ENCODE measurements around the gene OGFOD3. TPM values are rescaled to one million over a fixed set of nuclear protein-coding genes. Genes with fewer than 3 reads are reported as not detected.

The OGFOD3 gene
- polyA plus RNA-seq, 1 donor: 23.2 TPM

Other genes starting within 250 kb of the OGFOD3 start
- 73.9 TPM for gene CCDC57, start 205.7 kb downstream of the OGFOD3 start, polyA plus RNA-seq (ENCODE audit: insufficient read length)
- 5.6 TPM for gene SLC16A3, start 189.5 kb downstream of the OGFOD3 start, polyA plus RNA-seq (ENCODE audit: insufficient read length)
- 125 TPM for gene CSNK1D, start 144.9 kb downstream of the OGFOD3 start, polyA plus RNA-seq (ENCODE audit: insufficient read length)
- gene CD7, start 101.0 kb downstream of the OGFOD3 start, polyA plus RNA-seq (ENCODE audit: insufficient read length): 0.18 TPM
- 1.3 TPM for gene SECTM1, start 84.8 kb downstream of the OGFOD3 start, polyA plus RNA-seq (ENCODE audit: insufficient read length)
- gene TEX19, start 59.3 kb downstream of the OGFOD3 start, polyA plus RNA-seq (ENCODE audit: insufficient read length): not detected
- gene UTS2R, start 46.8 kb downstream of the OGFOD3 start, polyA plus RNA-seq (ENCODE audit: insufficient read length): 0.40 TPM
- 29.3 TPM for gene HEXD, start 239 bp downstream of the OGFOD3 start, polyA plus RNA-seq (ENCODE audit: insufficient read length)
- 43.3 TPM for gene CYBC1, start 32.2 kb upstream of the OGFOD3 start, polyA plus RNA-seq (ENCODE audit: insufficient read length)
- 98.1 TPM for gene NARF, start 40.2 kb upstream of the OGFOD3 start, polyA plus RNA-seq (ENCODE audit: insufficient read length)
- gene FOXK2, start 101.1 kb upstream of the OGFOD3 start, polyA plus RNA-seq (ENCODE audit: insufficient read length): 38.3 TPM
- 106 TPM for gene WDR45B, start 229.9 kb upstream of the OGFOD3 start, polyA plus RNA-seq (ENCODE audit: insufficient read length)

Measured in left kidney (tissue), 1 donor.